Fibroblast of lung (primary cell): Measurements from ENCODE around the gene NOL7. TPM values are rescaled to one million over a fixed set of nuclear protein-coding genes. Genes with fewer than 3 reads are reported as not detected.

ENCODE experiments used
- DNase-seq, 2 donors: peaks; one replicate each; pipeline versions ENCODE4 v3.0.0 to v3.0.0-alpha.2; 2010; ENCODE audit warnings: low read depth in 2 of 2
- H2AFZ ChIP-seq: 2 replicates; pipeline ENCODE4 v1.5.1; 2012; ENCODE audit warnings: low read length, control low read depth, inconsistent platforms
- H3K27ac ChIP-seq: 2 replicates; pipeline ENCODE4 v1.5.1; 2011; ENCODE audit warnings: low read length, control low read depth; ENCODE audit not compliant: insufficient read depth
- H3K27me3 ChIP-seq: 2 replicates; pipeline ENCODE4 v1.5.1; 2011; ENCODE audit warnings: mild to moderate bottlenecking, low read length; ENCODE audit not compliant: control insufficient read depth, insufficient read depth
- H3K36me3 ChIP-seq: 2 replicates; pipeline ENCODE4 v1.5.1; 2011; ENCODE audit warnings: low read length; ENCODE audit not compliant: control insufficient read depth, insufficient read depth
- H3K4me1 ChIP-seq: 2 replicates; pipeline ENCODE4 v1.5.1; 2011; ENCODE audit warnings: low read length; ENCODE audit not compliant: control insufficient read depth, insufficient read depth; ENCODE audit errors: extremely low read depth
- H3K4me2 ChIP-seq: 2 replicates; pipeline ENCODE4 v1.5.1; 2011; ENCODE audit warnings: low read length, control low read depth; ENCODE audit not compliant: insufficient read depth; ENCODE audit errors: extremely low read depth
- H3K4me3 ChIP-seq, 4 experiments: fragments of 200-600 bp in 1 of 4; sonication (generic) in 1 of 4; replicated peaks in 1 of 4; 2 replicates each; pipeline ENCODE4 v1.5.1; 2011 to 2016; ENCODE audit warnings: low read length in 4 of 4, low read depth in 3 of 4, mild to moderate bottlenecking in 3 of 4, control low read depth in 2 of 4, inconsistent platforms in 1 of 4, mixed read lengths in 1 of 4; ENCODE audit not compliant: insufficient read depth in 1 of 4; ENCODE audit errors: control extremely low read depth in 1 of 4
- H3K79me2 ChIP-seq: 2 replicates; pipeline ENCODE4 v1.5.1; 2012; ENCODE audit warnings: mild to moderate bottlenecking, low read length, inconsistent platforms; ENCODE audit not compliant: control insufficient read depth, insufficient read depth
- H3K9ac ChIP-seq: 2 replicates; pipeline ENCODE4 v1.5.1; 2011; ENCODE audit warnings: mild to moderate bottlenecking, low read length, control low read depth; ENCODE audit not compliant: insufficient read depth
- H3K9me3 ChIP-seq: 2 replicates; pipeline ENCODE4 v1.5.1; 2012; ENCODE audit warnings: low read depth, low read length; ENCODE audit not compliant: control insufficient read depth, insufficient read depth
- H4K20me1 ChIP-seq: 2 replicates; pipeline ENCODE4 v1.5.1; 2011; ENCODE audit warnings: low read length; ENCODE audit not compliant: control insufficient read depth, insufficient read depth; ENCODE audit errors: extremely low read depth
- CTCF ChIP-seq, 2 donors: IDR thresholded peaks in 1 of 2; conservative IDR thresholded peaks in 1 of 2; 1 replicate in 1 of 2; 2 replicates in 1 of 2; pipeline ENCODE4 v1.5.1; 2011 to 2012; ENCODE audit warnings: low read length in 2 of 2, control low read depth in 1 of 2, inconsistent platforms in 1 of 2, low read depth in 1 of 2, mild to moderate bottlenecking in 1 of 2
- EZH2 ChIP-seq: IDR thresholded peaks from 2 replicates; pipeline ENCODE4 v1.5.1; 2012; ENCODE audit warnings: low read length, control low read depth, mild to moderate bottlenecking; ENCODE audit errors: missing control alignments
- polyA plus RNA-seq, 2 donors: library from polyadenylated mRNA; depleted of rRNA in 1 of 2; stranded (reverse) in 1 of 2; unstranded in 1 of 2; fragments of >200 nt; gene quantifications; 2 replicates each; pipeline ENCODE4 v1.2.1, GENCODE V29; 2011 to 2012; ENCODE audit warnings: missing spikeins in 1 of 2
- total RNA-seq: library from RNA; depleted of rRNA; stranded (reverse); fragments of >200 nt; gene quantifications from 2 replicates; pipeline ENCODE4 v1.2.1, GENCODE V29; 2014

Gene NOL7
- total and polyA plus RNA-seq, 2 donors (not counting 1 experiment from before 2014, with no cell fraction given), result 47.2 to 48.0 TPM

GRCh38 chr6:13633343-13633742 lies 18.2 kb downstream of the NOL7 start:
- H3K27ac ChIP-seq, result no peak overlapping the region
- H3K79me2 ChIP-seq, result no peaks in the 10 kb centered on the region
- H3K27me3 ChIP-seq, result no peaks in the 10 kb centered on the region
- no peak overlapping the region for H3K9ac ChIP-seq
- H3K4me3 ChIP-seq, result no peak overlapping the region
- no peaks in the 10 kb centered on the region for H3K36me3 ChIP-seq
- H3K9me3 ChIP-seq, result no peaks in the 10 kb centered on the region
- no peak for TF ChIP-seq EZH2
- no peak for TF ChIP-seq CTCF (conservative IDR thresholded peaks at IDR 0.05 in 1 of 2, IDR thresholded peaks at IDR 0.05 in 1 of 2; ENCODE audit: low read depth in 1 of 2, low read length in 2 of 2)
- H4K20me1 ChIP-seq, result no peaks in the 10 kb centered on the region
- H2AFZ ChIP-seq, result no peak overlapping the region
- H3K4me2 ChIP-seq, result no peak overlapping the region
- H3K4me1 ChIP-seq, result no peaks in the 10 kb centered on the region
- DNase-seq, result no peak

- Histone ChIP-seq H3K9me3 (no peaks in the 10 kb centered on the region), H3K79me2 (no peaks in the 10 kb centered on the region), H2AFZ (no peak overlapping the region), H3K9ac (no peak overlapping the region), H3K4me1 (no peaks in the 10 kb centered on the region), H3K4me2 (no peak overlapping the region), H3K27ac (no peak overlapping the region), H3K4me3 (no peak overlapping the region), H3K36me3 (no peaks in the 10 kb centered on the region), H3K27me3 (no peaks in the 10 kb centered on the region), H4K20me1 (no peaks in the 10 kb centered on the region)
- no peak for DNase-seq
- no peak for TF ChIP-seq CTCF (conservative IDR thresholded peaks at IDR 0.05 in 1 of 2, IDR thresholded peaks at IDR 0.05 in 1 of 2; ENCODE audit: low read depth in 1 of 2, low read length in 2 of 2)
- no peak for TF ChIP-seq EZH2
Observed at GRCh38 chr6:13635948-13636658, 21.0 kb downstream of the NOL7 start.

- Histone ChIP-seq H3K4me3 (no peak overlapping the region), H3K36me3 (no peaks in the 10 kb centered on the region), H4K20me1 (no peaks in the 10 kb centered on the region), H3K27ac (no peak overlapping the region), H3K4me2 (no peak overlapping the region), H2AFZ (no peak overlapping the region), H3K4me1 (no peaks in the 10 kb centered on the region), H3K9ac (no peak overlapping the region), H3K79me2 (no peaks in the 10 kb centered on the region), H3K9me3 (no peaks in the 10 kb centered on the region), H3K27me3 (no peaks in the 10 kb centered on the region)
- no peak for DNase-seq
- no peak for TF ChIP-seq CTCF (conservative IDR thresholded peaks at IDR 0.05 in 1 of 2, IDR thresholded peaks at IDR 0.05 in 1 of 2; ENCODE audit: low read depth in 1 of 2, low read length in 2 of 2)
Observed at GRCh38 chr6:13638014-13638413, 22.9 kb downstream of the NOL7 start.
